Lung (tissue), 12 donors: ENCODE measurements around the gene BTG2. TPM values are rescaled to one million over a fixed set of nuclear protein-coding genes. Genes with fewer than 3 reads are reported as not detected.

ENCODE experiments used
- ATAC-seq: fragments of 200-7000 bp; cut with Tn5 transposase; one replicate; pipeline ENCODE4 v1.9.1; 2020; ENCODE audit warnings: moderate number of reproducible peaks; ENCODE audit not compliant: insufficient read depth, low FRiP score
- DNase-seq, 3 donors: peaks; one replicate each; pipeline ENCODE4 v3.0.0-alpha.2; 2013 to 2017
- H3K27ac ChIP-seq, 2 donors: one replicate each; pipeline ENCODE4 v1.5.1; 2013; ENCODE audit warnings: mild to moderate bottlenecking in 2 of 2, moderate library complexity in 2 of 2, control low read depth in 1 of 2, inconsistent platforms in 1 of 2, low read depth in 1 of 2, low read length in 1 of 2
- H3K27me3 ChIP-seq, 3 donors: one replicate each; pipeline ENCODE4 v1.5.1; 2013; ENCODE audit warnings: low read length in 2 of 3; ENCODE audit not compliant: control insufficient read depth in 3 of 3, insufficient read depth in 3 of 3
- H3K36me3 ChIP-seq, 4 donors: one replicate each; pipeline ENCODE4 v1.5.1; 2013; ENCODE audit warnings: low read length in 4 of 4, mild to moderate bottlenecking in 1 of 4, moderate library complexity in 1 of 4; ENCODE audit not compliant: control insufficient read depth in 4 of 4, insufficient read depth in 4 of 4
- H3K4me1 ChIP-seq, 5 donors: one replicate each; pipeline ENCODE4 v1.5.1; 2013; ENCODE audit warnings: low read length in 5 of 5, mild to moderate bottlenecking in 2 of 5, moderate library complexity in 1 of 5; ENCODE audit not compliant: control insufficient read depth in 5 of 5, insufficient read depth in 5 of 5
- H3K4me3 ChIP-seq: one replicate; pipeline ENCODE4 v1.5.1; 2013; ENCODE audit warnings: mild to moderate bottlenecking, control low read depth, moderate library complexity
- H3K9ac ChIP-seq, 2 donors: one replicate each; pipeline ENCODE4 v1.5.1; 2013; ENCODE audit warnings: low read length in 2 of 2, control low read depth in 1 of 2; ENCODE audit not compliant: insufficient read depth in 1 of 2
- H3K9me3 ChIP-seq, 4 donors: one replicate each; pipeline ENCODE4 v1.5.1; 2013; ENCODE audit warnings: low read length in 3 of 4, mild to moderate bottlenecking in 1 of 4, moderate library complexity in 1 of 4; ENCODE audit not compliant: control insufficient read depth in 4 of 4, insufficient read depth in 3 of 4
- CTCF ChIP-seq: IDR thresholded peaks from 2 replicates; pipeline ENCODE4 v1.5.1; 2012; ENCODE audit warnings: mild to moderate bottlenecking; ENCODE audit errors: control extremely low read depth, extremely low read depth
- WGBS, 2 donors: extraction: QIAGEN DNeasy Blood & Tissue Kit; methylation state at CpG; one replicate each; pipeline ENCODE4 v1.1.7; 2013; 5-methylcytosine and 5-hydroxymethylcytosine counted together
- polyA plus RNA-seq, 2 donors: library from polyadenylated mRNA; stranded (reverse); fragments of 200-250 nt; gene quantifications; one replicate each; pipeline ENCODE4 v1.2.1, GENCODE V29; 2013
- total RNA-seq, 2 donors: library from RNA; depleted of rRNA in 1 of 2; stranded (reverse); fragments of >200 nt in 1 of 2; gene quantifications; one replicate each; pipeline ENCODE4 v1.2.1, GENCODE V29; 2014 to 2021
- donor health status: control.
- donor health status: control.
- donor health status: Bipolar disorder and iron deficiency.
- donor health status: healthy.
- donor health status: DM: yes; HTN: yes; CAD: no.

BTG2 gene
- total and polyA plus RNA-seq, 4 donors, result 29.1 to 118 (median 73.5) TPM

- no peak for TF ChIP-seq CTCF
- peak; percentile 6 for ATAC-seq
Measured at GRCh38 chr1:203324105-203325025, 19.0 kb downstream of the BTG2 start.

GRCh38 chr1:203325026-203325417 lies 19.7 kb downstream of the BTG2 start:
- Histone ChIP-seq H3K36me3 (no peaks in the 10 kb centered on the region), H3K27ac (peak overlapping the region; percentile 26 to 85), H3K9me3 (no peaks in the 10 kb centered on the region), H3K4me3 (no peak overlapping the region), H3K9ac (peak overlapping the region in 1 of 2 donors; percentile 2), H3K27me3 (no peaks in the 10 kb centered on the region), H3K4me1 (peaks cover 11 to 56% (median 35%) of the 10 kb centered on the region in 5 donors)
- 37 to 47% methylated on average over 5 of the region's 5 CpGs for WGBS, 2 donors
- DNase-seq, result no peak
- no peak for TF ChIP-seq CTCF
- no peak for ATAC-seq

More at GRCh38 chr1:203324105-203325025, 19.0 kb downstream of the BTG2 start:
- peak overlapping the region; percentile 18 to 85 for H3K27ac ChIP-seq
- peaks cover 11 to 56% (median 36%) of the 10 kb centered on the region in 5 donors for H3K4me1 ChIP-seq
- H3K36me3 ChIP-seq, result no peaks in the 10 kb centered on the region
- no peaks in the 10 kb centered on the region for H3K9me3 ChIP-seq
- no peaks in the 10 kb centered on the region for H3K27me3 ChIP-seq
- whole genome bisulfite sequencing, 2 donors, result 43 to 46% methylated on average over 15 of the region's 15 CpGs
- H3K9ac ChIP-seq, result no peak overlapping the region
- DNase-seq, result peak in 2 of 3 donors; percentile 50 to 71
- H3K4me3 ChIP-seq, result no peak overlapping the region

- ATAC-seq (no peak), DNase-seq (peak; percentile 81 to 85 (median 83))
- TF ChIP-seq CTCF, result no peak
- no peaks in the 10 kb centered on the region for H3K9me3 ChIP-seq
- no peaks in the 10 kb centered on the region for H3K36me3 ChIP-seq
- H3K4me1 ChIP-seq, result peaks cover 11 to 56% (median 31%) of the 10 kb centered on the region in 5 donors
- WGBS, 2 donors, result 22 to 32% methylated on average over 13 of the region's 13 CpGs
- no peaks in the 10 kb centered on the region for H3K27me3 ChIP-seq
- H3K4me3 ChIP-seq, result no peak overlapping the region
- H3K9ac ChIP-seq, result peak overlapping the region in 1 of 2 donors; percentile 2
- H3K27ac ChIP-seq, result peak overlapping the region; percentile 26 to 85
Measured at GRCh38 chr1:203325418-203326091, 20.2 kb downstream of the BTG2 start.
